Upper lobe of right lung (tissue), 1 donor: Measurements from ENCODE around the gene CDPF1. TPM values are rescaled to one million over a fixed set of nuclear protein-coding genes. Genes with fewer than 3 reads are reported as not detected.

Experiments used
- ATAC-seq: fragments of 200-7000 bp; cut with Tn5 transposase; one replicate; pipeline ENCODE4 v1.9.1; 2020; ENCODE audit warnings: mild to moderate bottlenecking, moderate library complexity
- DNase-seq: peaks from one replicate; pipeline ENCODE4 v3.0.0-alpha.2; 2020
- H3K27ac ChIP-seq: fragments of 200-600 bp; one replicate; pipeline ENCODE4 v1.8.0; 2022
- H3K27me3 ChIP-seq: fragments of 200-600 bp; one replicate; pipeline ENCODE4 v1.8.0; 2022; ENCODE audit warnings: mild to moderate bottlenecking
- H3K36me3 ChIP-seq: fragments of 200-600 bp; one replicate; pipeline ENCODE4 v1.8.0; 2022
- H3K4me1 ChIP-seq: fragments of 200-600 bp; one replicate; pipeline ENCODE4 v1.8.0; 2022
- H3K4me3 ChIP-seq: fragments of 200-600 bp; one replicate; pipeline ENCODE4 v1.8.0; 2022; ENCODE audit warnings: mild to moderate bottlenecking
- H3K9me3 ChIP-seq: fragments of 200-600 bp; one replicate; pipeline ENCODE4 v1.8.0; 2022
- intact Hi-C: fragments of 100-400 bp; cut with DNase I; formaldehyde crosslinking; loops from one replicate; pipeline ENCODE4 v1.11.0; 2022
- long read RNA-seq: library from polyadenylated mRNA; unstranded; transcript quantifications from one replicate; pipeline ENCODE4 v2.0.0, GENCODE V29; 2021
- total RNA-seq: library from RNA; stranded (reverse); fragmentation: NEBNext Ultra II Directional; extraction: Animal tissue kit (Norgen Biotek cat#: 25700); gene quantifications from one replicate; pipeline ENCODE4 v1.2.1, GENCODE V29; 2021
- TF ChIP-seq, protein P1 (sequence below): fragments of 200-600 bp; IDR thresholded peaks from one replicate; pipeline ENCODE4 v1.8.0; 2022; ENCODE audit warnings: antibody characterized with exemption
- donor health status: DM: no; HTN: yes; CAD: no; lungs with severe emphysema.

CDPF1 gene
- total RNA-seq: 9.0 TPM
- long read RNA-seq, partial matches to known transcripts: 1 of 7 reads
- long read RNA-seq, other reads (novel, unspliced or antisense): 1 of 7 reads

DNA sequence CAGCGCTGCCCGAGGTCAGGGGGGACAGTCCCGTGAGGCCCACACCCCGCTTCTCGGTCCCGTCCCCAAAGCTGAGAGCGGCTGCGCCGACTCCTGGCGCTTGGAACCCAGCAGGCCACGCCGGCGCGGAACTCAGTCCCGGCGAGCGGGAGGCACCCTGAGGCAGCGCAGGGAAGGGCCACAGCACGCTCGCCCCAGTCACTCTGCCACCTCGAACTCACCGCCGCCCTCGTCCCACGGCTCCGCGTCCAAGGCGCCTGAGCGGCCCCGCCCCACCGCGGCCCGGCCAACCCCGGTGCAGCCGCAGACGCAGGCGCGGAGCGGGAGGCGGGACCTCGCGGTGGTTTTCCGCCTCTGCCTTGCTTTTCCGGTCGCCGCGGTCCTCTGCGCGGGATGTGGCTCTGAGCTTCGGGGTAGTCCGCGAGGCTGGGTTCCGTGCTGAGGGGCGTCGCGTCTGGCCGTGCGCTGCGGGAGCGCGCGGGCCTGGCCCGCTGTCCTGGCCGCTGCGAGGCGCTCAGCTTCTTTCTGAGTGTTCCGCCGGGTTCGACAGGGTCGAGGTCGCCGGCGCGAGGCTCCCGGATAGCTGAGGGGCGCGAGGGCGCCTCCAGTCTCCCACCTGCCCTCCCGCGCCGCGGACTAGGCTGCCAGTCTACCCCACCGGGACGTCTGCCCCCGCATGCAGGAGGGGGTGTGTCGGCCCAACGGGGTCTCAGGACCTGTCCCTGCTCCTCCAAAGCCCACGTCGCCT, at the start of gene CDPF1:
Gene CDPF1 (minus strand): TSS at position 259 of the 748 bp plus-strand sequence. CDS start 2,009 bp downstream, outside the sequence.
- peak; percentile 96 for DNase-seq
- Histone ChIP-seq H3K36me3 (no peaks in the 10 kb centered on the region), H3K4me1 (peaks cover 16% of the 10 kb centered on the region), H3K27ac (peak within 1 kb of the TSS; percentile 86), H3K9me3 (no peaks in the 10 kb centered on the region), H3K27me3 (no peaks in the 10 kb centered on the region), H3K4me3 (peak within 1 kb of the TSS; percentile 81)
- peak; percentile 98 for ATAC-seq
- TF ChIP-seq, protein P1, sequence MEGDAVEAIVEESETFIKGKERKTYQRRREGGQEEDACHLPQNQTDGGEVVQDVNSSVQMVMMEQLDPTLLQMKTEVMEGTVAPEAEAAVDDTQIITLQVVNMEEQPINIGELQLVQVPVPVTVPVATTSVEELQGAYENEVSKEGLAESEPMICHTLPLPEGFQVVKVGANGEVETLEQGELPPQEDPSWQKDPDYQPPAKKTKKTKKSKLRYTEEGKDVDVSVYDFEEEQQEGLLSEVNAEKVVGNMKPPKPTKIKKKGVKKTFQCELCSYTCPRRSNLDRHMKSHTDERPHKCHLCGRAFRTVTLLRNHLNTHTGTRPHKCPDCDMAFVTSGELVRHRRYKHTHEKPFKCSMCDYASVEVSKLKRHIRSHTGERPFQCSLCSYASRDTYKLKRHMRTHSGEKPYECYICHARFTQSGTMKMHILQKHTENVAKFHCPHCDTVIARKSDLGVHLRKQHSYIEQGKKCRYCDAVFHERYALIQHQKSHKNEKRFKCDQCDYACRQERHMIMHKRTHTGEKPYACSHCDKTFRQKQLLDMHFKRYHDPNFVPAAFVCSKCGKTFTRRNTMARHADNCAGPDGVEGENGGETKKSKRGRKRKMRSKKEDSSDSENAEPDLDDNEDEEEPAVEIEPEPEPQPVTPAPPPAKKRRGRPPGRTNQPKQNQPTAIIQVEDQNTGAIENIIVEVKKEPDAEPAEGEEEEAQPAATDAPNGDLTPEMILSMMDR: peak; percentile 7
- intact Hi-C loops: no loop called here

GRCh38 chr22:46299101-46299500, 49.0 kb upstream of the CDPF1 start:
- no peak overlapping the region for H3K4me3 ChIP-seq
- no peaks in the 10 kb centered on the region for H3K9me3 ChIP-seq
- TF ChIP-seq, protein P1: no peak
- DNase-seq (no peak), ATAC-seq (no peak)
- H3K27ac ChIP-seq: no peak overlapping the region
- no peaks in the 10 kb centered on the region for H3K36me3 ChIP-seq
- intact Hi-C loops: no loop called here
- H3K27me3 ChIP-seq: no peaks in the 10 kb centered on the region
- peaks cover 15% of the 10 kb centered on the region for H3K4me1 ChIP-seq

GRCh38 chr22:46297151-46297812, 47.2 kb upstream of the CDPF1 start:
- no peak for ATAC-seq

GRCh38 chr22:46296257-46297150, 46.4 kb upstream of the CDPF1 start, which contains the start of gene GTSE1:
TSS of gene GTSE1 (plus strand) at chr22:46296870. CDS start at chr22:46297401, 531 bp downstream.
- Histone ChIP-seq H3K4me3 (peak within 1 kb of the TSS; percentile 74), H3K27me3 (no peaks in the 10 kb centered on the region), H3K4me1 (peaks cover 15% of the 10 kb centered on the region), H3K36me3 (peaks cover 15% of the 10 kb centered on the region), H3K27ac (peak within 1 kb of the TSS; percentile 93), H3K9me3 (no peaks in the 10 kb centered on the region)
- TF ChIP-seq, protein P1: peak; percentile 23
- ATAC-seq: peak; percentile 98
- DNase-seq: peak; percentile 99
- intact Hi-C loops: no loop called here

More at GRCh38 chr22:46297151-46297812, 47.2 kb upstream of the CDPF1 start:
- H3K4me3 ChIP-seq: peak overlapping the region; percentile 74
- peaks cover 15% of the 10 kb centered on the region for H3K4me1 ChIP-seq
- intact Hi-C loops: no loop called here
- peaks cover 11% of the 10 kb centered on the region for H3K36me3 ChIP-seq
- no peak overlapping the region for H3K27ac ChIP-seq
- TF ChIP-seq, protein P1: no peak
- DNase-seq: no peak
- no peaks in the 10 kb centered on the region for H3K9me3 ChIP-seq
- H3K27me3 ChIP-seq: no peaks in the 10 kb centered on the region

DNA sequence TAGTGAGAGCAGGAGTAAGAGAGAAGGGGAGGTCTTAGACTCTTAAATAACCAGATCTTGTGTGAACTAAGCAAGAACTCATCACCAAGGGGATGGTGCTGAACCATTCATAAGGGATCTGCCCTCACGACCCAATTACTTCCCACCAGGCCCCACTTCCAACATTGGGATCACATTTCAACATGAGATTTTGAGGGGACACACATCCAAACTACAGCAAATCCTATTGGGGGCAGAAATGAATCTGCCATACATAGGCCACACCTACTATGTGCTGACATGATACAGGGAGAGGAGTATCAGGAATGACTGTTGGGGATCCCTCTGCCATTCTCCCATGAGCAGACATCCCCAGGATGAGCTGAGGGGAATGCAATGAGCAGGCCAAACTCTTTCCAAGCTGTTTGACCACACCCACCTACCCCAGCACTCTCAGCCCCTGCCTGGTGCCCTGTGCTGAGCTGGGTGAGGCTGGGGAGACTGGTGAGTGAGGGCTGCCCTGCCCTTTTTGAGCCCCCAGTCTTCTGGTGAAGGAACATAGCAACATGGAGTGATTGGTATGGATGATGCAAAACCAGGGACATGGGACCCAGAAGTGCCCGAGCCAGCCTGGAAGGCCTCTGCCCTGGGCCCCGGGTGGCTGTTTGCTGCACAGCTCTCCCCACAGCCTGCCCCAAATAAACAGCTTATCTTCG, 45.3 kb upstream of the CDPF1 start:
- H3K36me3 ChIP-seq: peaks cover 15% of the 10 kb centered on the region
- DNase-seq (no peak), ATAC-seq (no peak)
- TF ChIP-seq, protein P1: no peak
- intact Hi-C loops: no loop called here
- no peaks in the 10 kb centered on the region for H3K9me3 ChIP-seq
- peaks cover 15% of the 10 kb centered on the region for H3K4me1 ChIP-seq
- no peaks in the 10 kb centered on the region for H3K27me3 ChIP-seq
- H3K27ac ChIP-seq: peak overlapping the region; percentile 93
- H3K4me3 ChIP-seq: peak overlapping the region; percentile 74
